Measurements from ENCODE around the gene RENBP.
A peak's percentile ranks its signal among the peaks of the same experiment; 100 is the strongest.

RENBP gene

GRCh38 chrX:153925387-153925738, 19.1 kb downstream of the RENBP start:
- Mint-ChIP-seq H3K9me3 (peaks cover 3% of the 10 kb centered on the region), H3K4me1 (peaks cover 20% of the 10 kb centered on the region), H3K27me3 (ENCODE audit: low read depth) (peaks cover 3% of the 10 kb centered on the region), H3K36me3 (ENCODE audit: low read depth) (peaks cover 8% of the 10 kb centered on the region), H3K27ac (peak overlapping the region; percentile 87 to 90 (median 89)), H3K4me3 (peak overlapping the region; percentile 56 to 81 (median 76))
- no peak for TF ChIP-seq CTCF (IDR thresholded peaks at IDR 0.05; ENCODE audit: unreplicated experiment in 3 of 3)

DNA sequence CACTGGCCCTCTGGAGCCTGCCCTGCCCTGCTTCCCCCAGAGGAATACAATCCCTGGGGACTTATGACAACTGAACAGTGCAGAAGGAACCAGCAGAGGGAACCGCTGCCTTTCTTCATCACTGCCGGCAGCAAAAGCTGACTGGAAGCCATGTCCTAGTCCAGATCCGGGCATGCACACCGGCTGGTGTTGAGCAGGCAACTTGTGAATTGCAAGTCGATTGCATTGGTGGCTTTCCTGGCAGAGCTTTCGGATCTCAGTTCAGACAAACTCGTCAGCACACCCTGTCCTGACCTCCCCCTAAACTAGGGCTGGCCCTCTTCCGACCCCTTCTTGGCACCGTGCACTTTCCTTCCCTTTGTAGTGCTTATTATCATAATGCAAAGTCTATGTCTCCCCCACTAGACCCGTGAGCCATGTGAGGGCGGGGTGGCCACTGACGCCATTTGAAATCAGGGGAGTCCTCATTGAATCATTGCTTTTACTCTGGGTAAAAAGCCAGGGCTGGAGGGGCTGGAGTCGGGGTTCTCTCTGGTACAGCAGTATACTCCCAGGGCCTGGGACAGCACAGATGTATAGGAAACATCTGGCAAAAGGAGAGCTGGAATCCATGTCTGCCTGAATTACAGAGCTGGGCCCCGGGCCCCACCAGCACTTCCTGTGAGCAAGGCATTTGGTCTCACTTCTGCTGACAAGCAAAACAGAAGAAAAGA, 20.1 kb downstream of the RENBP start:
- peaks cover 7% of the 10 kb centered on the region for H3K9me3 Mint-ChIP-seq
- peak in 2 of 3 experiments; percentile 11 to 29 for TF ChIP-seq CTCF (IDR thresholded peaks at IDR 0.05; ENCODE audit: unreplicated experiment in 3 of 3)
- peak overlapping the region; percentile 80 to 90 (median 89) for H3K27ac Mint-ChIP-seq

DNA sequence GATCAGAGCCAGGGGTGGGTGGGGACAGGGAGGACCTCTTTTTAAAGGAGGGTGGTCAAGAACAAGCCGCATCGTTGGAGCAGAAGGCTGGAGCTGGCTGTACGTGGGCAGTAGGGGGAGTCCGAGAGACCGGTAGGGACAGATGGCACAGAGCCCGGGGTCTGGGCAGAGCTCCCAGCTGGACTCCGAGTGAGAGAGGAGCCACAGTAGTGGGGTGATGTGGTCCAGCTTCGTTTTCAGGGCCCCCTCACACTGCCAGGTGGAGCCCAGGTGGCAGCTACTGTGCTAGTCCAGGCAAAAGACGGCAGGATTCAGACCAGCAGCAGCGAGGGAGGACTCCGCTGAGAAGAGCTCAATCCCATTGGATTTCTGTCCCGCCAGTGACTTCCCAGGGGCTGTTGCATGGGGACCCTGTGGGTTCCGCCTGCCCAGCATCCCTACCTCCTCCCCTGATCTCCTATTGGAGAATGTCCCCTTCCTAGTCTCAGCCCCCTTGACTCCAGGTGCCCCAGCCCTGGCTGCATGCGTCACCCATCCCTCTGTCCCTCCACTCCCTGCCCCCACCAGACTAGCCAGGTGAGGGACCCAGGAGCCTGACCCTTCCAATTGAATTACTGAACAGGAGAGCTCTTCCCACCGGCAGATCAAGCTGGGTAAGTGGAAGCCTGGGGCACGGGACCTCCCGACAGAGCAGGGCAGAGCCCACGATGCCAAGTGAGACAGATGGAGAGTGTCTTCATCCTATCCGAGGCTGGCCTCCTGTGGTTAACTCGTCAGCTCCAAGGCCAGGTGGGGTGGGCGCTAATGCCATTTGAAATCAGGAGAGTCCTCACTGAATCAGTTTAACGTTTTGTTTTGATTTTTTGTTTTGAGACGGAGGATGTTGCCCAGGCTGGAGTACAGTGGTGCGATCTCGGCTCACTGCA, 21.2 kb downstream of the RENBP start:
- H3K36me3 Mint-ChIP-seq (ENCODE audit: low read depth), result no peaks in the 10 kb centered on the region
- peak overlapping the region in 2 of 3 experiments; percentile 19 to 26 for H3K27ac Mint-ChIP-seq
- peaks cover 15% of the 10 kb centered on the region for H3K4me1 Mint-ChIP-seq
- H3K27me3 Mint-ChIP-seq (ENCODE audit: low read depth), result peaks cover 3% of the 10 kb centered on the region
- no peak overlapping the region for H3K4me3 Mint-ChIP-seq
- peaks cover 4% of the 10 kb centered on the region for H3K9me3 Mint-ChIP-seq
- peak; percentile 15 to 29 (median 28) for TF ChIP-seq CTCF (IDR thresholded peaks at IDR 0.05; ENCODE audit: unreplicated experiment in 3 of 3)

More for the DNA sequence above, 20.1 kb downstream of the RENBP start:
- H3K4me1 Mint-ChIP-seq, result peaks cover 20% of the 10 kb centered on the region
- peak overlapping the region; percentile 27 to 81 (median 38) for H3K4me3 Mint-ChIP-seq
- peaks cover 8% of the 10 kb centered on the region for H3K36me3 Mint-ChIP-seq (ENCODE audit: low read depth)
- peaks cover 3% of the 10 kb centered on the region for H3K27me3 Mint-ChIP-seq (ENCODE audit: low read depth)

DNA sequence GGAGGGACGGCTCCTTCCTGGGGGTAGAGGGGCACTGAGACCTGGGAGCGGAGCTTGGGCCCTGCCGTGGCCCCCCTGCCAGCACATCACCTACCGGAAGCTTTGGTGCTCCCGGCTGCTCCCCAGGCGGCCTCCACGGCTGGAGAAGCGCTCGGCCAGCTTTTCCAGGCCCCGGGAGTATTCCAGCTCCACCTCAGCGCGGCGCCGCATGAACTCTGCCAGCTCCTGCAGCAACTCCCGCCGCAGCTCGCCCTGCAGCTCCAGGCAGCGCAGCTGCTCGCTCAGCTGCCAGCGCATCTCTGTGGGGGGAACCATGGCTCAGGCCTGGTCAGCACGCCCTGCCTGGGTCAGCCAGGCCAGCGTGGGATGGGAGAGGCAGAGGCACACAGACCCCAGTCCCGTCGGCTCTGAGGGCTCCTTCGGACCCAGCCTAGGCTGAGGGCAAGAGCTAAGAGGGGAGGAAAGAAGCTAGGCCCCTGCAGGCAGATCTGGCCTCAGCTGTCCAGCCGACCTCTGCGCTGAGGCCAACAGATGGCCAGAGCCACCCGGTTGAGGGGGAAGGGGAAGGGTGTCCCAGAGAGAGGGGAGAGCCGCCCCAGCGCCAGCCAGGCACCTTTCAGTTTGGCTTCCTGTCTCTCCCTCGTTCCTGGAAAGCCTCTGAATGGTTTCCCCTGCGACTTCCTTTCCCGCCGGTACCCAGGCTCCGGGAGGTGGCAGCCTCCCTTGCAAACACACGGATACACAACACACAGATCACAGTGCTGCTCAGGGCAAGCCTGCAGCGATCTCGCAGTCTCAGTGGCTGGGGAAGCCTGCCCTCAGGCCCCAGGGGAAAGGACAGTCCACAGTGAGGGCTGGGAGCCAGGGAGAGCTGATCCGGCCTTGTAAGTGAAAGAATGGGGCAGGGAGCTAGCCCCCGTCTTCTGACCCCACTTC, 22.7 kb downstream of the RENBP start:
- Mint-ChIP-seq H3K4me3 (no peak overlapping the region), H3K36me3 (ENCODE audit: low read depth) (no peaks in the 10 kb centered on the region), H3K27me3 (ENCODE audit: low read depth) (peaks cover 3% of the 10 kb centered on the region), H3K4me1 (peaks cover 15% of the 10 kb centered on the region), H3K9me3 (peaks cover 10% of the 10 kb centered on the region), H3K27ac (peak overlapping the region in 1 of 3 experiments; percentile 19)
- no peak for TF ChIP-seq CTCF (IDR thresholded peaks at IDR 0.05; ENCODE audit: unreplicated experiment in 3 of 3)

DNA sequence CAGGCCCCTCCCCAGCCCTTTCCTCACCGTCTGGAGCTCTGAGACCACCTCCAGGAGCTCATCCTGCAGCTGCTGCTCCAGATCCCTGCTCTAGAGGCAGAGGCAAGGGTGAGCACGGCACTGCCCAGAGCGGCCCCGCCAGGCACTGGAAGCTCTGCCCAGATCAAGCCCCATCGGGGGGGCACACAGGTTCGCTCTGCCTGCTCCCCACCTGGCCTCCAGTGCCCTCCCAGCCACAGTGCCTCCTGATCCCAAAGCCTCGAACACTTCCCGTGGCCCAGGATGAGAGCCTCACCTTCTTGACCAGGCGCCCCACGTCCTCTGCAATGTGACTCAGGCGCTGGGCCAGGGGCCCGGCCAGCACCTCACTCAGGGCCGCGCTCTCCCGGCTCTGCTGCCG, 23.4 kb downstream of the RENBP start:
- H3K4me3 Mint-ChIP-seq, result no peak overlapping the region

More for the DNA sequence above, 23.4 kb downstream of the RENBP start:
- TF ChIP-seq CTCF (IDR thresholded peaks at IDR 0.05; ENCODE audit: unreplicated experiment in 3 of 3), result no peak
- peaks cover 15% of the 10 kb centered on the region for H3K4me1 Mint-ChIP-seq
- peaks cover 3% of the 10 kb centered on the region for H3K27me3 Mint-ChIP-seq (ENCODE audit: low read depth)
- H3K36me3 Mint-ChIP-seq (ENCODE audit: low read depth), result no peaks in the 10 kb centered on the region
- H3K27ac Mint-ChIP-seq, result no peak overlapping the region
- peaks cover 12% of the 10 kb centered on the region for H3K9me3 Mint-ChIP-seq

Data from nephron (organoid).